H9 (cell line): Measurements from ENCODE around the gene ARRDC1. TPM values are rescaled to one million over a fixed set of nuclear protein-coding genes. Genes with fewer than 3 reads are reported as not detected.
A peak's percentile ranks its signal among the peaks of the same experiment; 100 is the strongest.

ENCODE experiments used
- DNase-seq: peaks from one replicate; pipeline ENCODE4 v3.0.0-alpha.2; 2017
- H2AFZ ChIP-seq: one replicate; pipeline ENCODE4 v1.6.1; 2013; ENCODE audit warnings: mild to moderate bottlenecking, low read length, control low read depth, moderate library complexity
- H2AK5ac ChIP-seq: 2 replicates; pipeline ENCODE4 v1.6.1; 2013; ENCODE audit warnings: low read length, control low read depth, mixed read lengths; ENCODE audit not compliant: insufficient read length
- H2BK120ac ChIP-seq: one replicate; pipeline ENCODE4 v1.6.1; 2013; ENCODE audit warnings: low read depth, mild to moderate bottlenecking, low read length, control low read depth, inconsistent platforms; ENCODE audit not compliant: poor library complexity, severe bottlenecking
- H2BK12ac ChIP-seq: 2 replicates; pipeline ENCODE4 v1.6.1; 2013; ENCODE audit warnings: low read length, control low read depth, mixed read lengths, low read depth; ENCODE audit not compliant: insufficient read length
- H2BK15ac ChIP-seq: 2 replicates; pipeline ENCODE4 v1.6.1; 2013; ENCODE audit warnings: low read depth, low read length, control low read depth
- H2BK20ac ChIP-seq: one replicate; pipeline ENCODE4 v1.6.1; 2013; ENCODE audit warnings: low read depth, mild to moderate bottlenecking, low read length, control low read depth, inconsistent platforms; ENCODE audit not compliant: poor library complexity, severe bottlenecking
- H2BK5ac ChIP-seq: 2 replicates; pipeline ENCODE4 v1.6.1; 2013; ENCODE audit warnings: low read length, control low read depth, mixed read lengths; ENCODE audit not compliant: insufficient read length
- H3K14ac ChIP-seq: 2 replicates; pipeline ENCODE4 v1.6.1; 2013; ENCODE audit warnings: low read length, control low read depth; ENCODE audit not compliant: insufficient read depth
- H3K18ac ChIP-seq: 2 replicates; pipeline ENCODE4 v1.6.1; 2013; ENCODE audit warnings: low read depth, mild to moderate bottlenecking, mixed read lengths, low read length, control low read depth; ENCODE audit not compliant: insufficient read length
- H3K23ac ChIP-seq: 2 replicates; pipeline ENCODE4 v1.6.1; 2013; ENCODE audit warnings: low read length, control low read depth, mixed read lengths, low read depth; ENCODE audit not compliant: insufficient read length
- H3K23me2 ChIP-seq: 2 replicates; pipeline ENCODE4 v1.6.1; 2013; ENCODE audit warnings: low read depth, mild to moderate bottlenecking, mixed read lengths, low read length, control low read depth; ENCODE audit not compliant: insufficient read length, poor library complexity, severe bottlenecking
- H3K27ac ChIP-seq: 2 replicates; pipeline ENCODE4 v1.5.1; 2013; ENCODE audit warnings: low read length, control low read depth, mixed read lengths, low read depth; ENCODE audit not compliant: insufficient read length
- H3K27me3 ChIP-seq: 2 replicates; pipeline ENCODE4 v1.6.1; 2013; ENCODE audit warnings: low read length, control low read depth, inconsistent platforms; ENCODE audit not compliant: insufficient read depth
- H3K4ac ChIP-seq: 2 replicates; pipeline ENCODE4 v1.6.1; 2013; ENCODE audit warnings: low read depth, mild to moderate bottlenecking, control low read depth, inconsistent platforms, low read length, moderate library complexity
- H3K4me1 ChIP-seq: 2 replicates; pipeline ENCODE4 v1.6.1; 2013; ENCODE audit warnings: low read length, control low read depth, inconsistent platforms; ENCODE audit not compliant: insufficient read depth
- H3K4me2 ChIP-seq: 2 replicates; pipeline ENCODE4 v1.6.1; 2013; ENCODE audit warnings: low read length, control low read depth, mixed read lengths; ENCODE audit not compliant: insufficient read length, insufficient read depth
- H3K56ac ChIP-seq: 2 replicates; pipeline ENCODE4 v1.6.1; 2013; ENCODE audit warnings: low read depth, mild to moderate bottlenecking, mixed read lengths, low read length, control low read depth; ENCODE audit not compliant: insufficient read length
- H3K79me1 ChIP-seq: 2 replicates; pipeline ENCODE4 v1.6.1; 2013; ENCODE audit warnings: low read depth, mild to moderate bottlenecking, moderate library complexity, low read length, control low read depth, inconsistent platforms; ENCODE audit not compliant: insufficient read depth, poor library complexity, severe bottlenecking
- H3K79me2 ChIP-seq: 2 replicates; pipeline ENCODE4 v1.6.1; 2013; ENCODE audit warnings: low read length, control low read depth, inconsistent platforms; ENCODE audit not compliant: insufficient read depth
- H3K9ac ChIP-seq: 2 replicates; pipeline ENCODE4 v1.6.1; 2013; ENCODE audit warnings: low read length, control low read depth, mixed read lengths; ENCODE audit not compliant: insufficient read length; ENCODE audit errors: extremely low read depth
- H3K9me3 ChIP-seq: one replicate; pipeline ENCODE4 v1.6.1; 2013; ENCODE audit warnings: low read depth, low read length, inconsistent platforms; ENCODE audit not compliant: control insufficient read depth
- H3T11ph ChIP-seq: one replicate; pipeline ENCODE4 v1.6.1; 2013; ENCODE audit warnings: mild to moderate bottlenecking, low read length, control low read depth, inconsistent platforms
- H4K20me1 ChIP-seq: one replicate; pipeline ENCODE4 v1.6.1; 2013; ENCODE audit not compliant: control insufficient read depth, insufficient read length, insufficient read depth
- H4K5ac ChIP-seq: 2 replicates; pipeline ENCODE4 v1.6.1; 2013; ENCODE audit warnings: low read depth, mild to moderate bottlenecking, mixed read lengths, low read length, control low read depth; ENCODE audit not compliant: insufficient read length
- H4K8ac ChIP-seq: replicated peaks from 2 replicates; pipeline ENCODE4 v1.6.1; 2013; ENCODE audit warnings: low read length, control low read depth, mixed read lengths, low read depth; ENCODE audit not compliant: insufficient read length
- H4K91ac ChIP-seq: 2 replicates; pipeline ENCODE4 v1.6.1; 2013; ENCODE audit warnings: low read depth, mild to moderate bottlenecking, moderate library complexity, mixed read lengths, low read length, control low read depth; ENCODE audit not compliant: insufficient read length
- H3K27ac Mint-ChIP-seq, 3 experiments: 2 replicates in 2 of 3; 3 replicates in 1 of 3; pipeline ENCODE4 v1.8.0; 2020 to 2021; ENCODE audit warnings: mixed read lengths in 3 of 3, mild to moderate bottlenecking in 1 of 3, moderate library complexity in 1 of 3
- H3K27me3 Mint-ChIP-seq: 2 replicates; pipeline ENCODE4 v1.8.0; 2021; ENCODE audit warnings: low read depth, mild to moderate bottlenecking, moderate library complexity, mixed read lengths
- H3K36me3 Mint-ChIP-seq, 3 experiments: 2 replicates in 2 of 3; 3 replicates in 1 of 3; pipeline ENCODE4 v1.8.0; 2020 to 2021; ENCODE audit warnings: low read depth in 3 of 3, mixed read lengths in 3 of 3; ENCODE audit not compliant: insufficient read depth in 1 of 3
- H3K4me1 Mint-ChIP-seq, 2 experiments: 2 replicates each; pipeline ENCODE4 v1.8.0; 2020; ENCODE audit warnings: mixed read lengths in 2 of 2
- H3K4me3 Mint-ChIP-seq, 2 experiments: 2 replicates in 1 of 2; 3 replicates in 1 of 2; pipeline ENCODE4 v1.8.0; 2020 to 2021; ENCODE audit warnings: mild to moderate bottlenecking in 2 of 2, mixed read lengths in 2 of 2, moderate library complexity in 1 of 2
- H3K9me3 Mint-ChIP-seq, 2 experiments: 2 replicates in 1 of 2; 3 replicates in 1 of 2; pipeline ENCODE4 v1.8.0; 2020; ENCODE audit warnings: mild to moderate bottlenecking in 2 of 2, mixed read lengths in 2 of 2, moderate library complexity in 1 of 2
- CTCF ChIP-seq: fragments of 200-600 bp; sonication (generic); conservative IDR thresholded peaks from 3 replicates; pipeline ENCODE4 v1.8.0; 2021; ENCODE audit warnings: antibody characterized with exemption, mild to moderate bottlenecking
- WGBS: extraction: QIAGEN DNeasy Blood & Tissue Kit; methylation state at CpG from one replicate; pipeline ENCODE4 v1.1.7; 2013; ENCODE audit warnings: missing lambda C conversion rate, low lambda C conversion rate, mixed read lengths; ENCODE audit not compliant: insufficient read length; ENCODE audit errors: extremely low coverage; 5-methylcytosine and 5-hydroxymethylcytosine counted together
- total RNA-seq: library from RNA; stranded (reverse); gene quantifications from 2 replicates; pipeline ENCODE4 v1.2.1, GENCODE V29; 2021

The ARRDC1 gene
- total RNA-seq, 1 experiment from 2014 or later, result 34.4 TPM

GRCh38 chr9:137603879-137604278 is 1.6 kb upstream of the ARRDC1 start:
- H4K20me1 ChIP-seq, result no peaks in the 10 kb centered on the region
- no peak for DNase-seq
- no peak overlapping the region for H2AFZ ChIP-seq
- H3K9ac ChIP-seq, result no peak overlapping the region
- H3K56ac ChIP-seq, result no peak overlapping the region
- no peaks in the 10 kb centered on the region; a peak in 1 of 7 replicates for H3K36me3 Mint-ChIP-seq
- no peak overlapping the region for H2BK5ac ChIP-seq
- no peaks in the 10 kb centered on the region for H3K9me3 ChIP-seq
- peaks cover 26% of the 10 kb centered on the region for H3K27me3 Mint-ChIP-seq
- H3K23me2 ChIP-seq, result peaks cover 7% of the 10 kb centered on the region
- H2BK15ac ChIP-seq, result no peak overlapping the region
- no peak overlapping the region for H3K18ac ChIP-seq
- no peak overlapping the region for H3K4ac ChIP-seq
- no peak overlapping the region for H2BK20ac ChIP-seq
- H3K27me3 ChIP-seq, result no peaks in the 10 kb centered on the region; the same call in 1 of the 2 replicates
- H2BK120ac ChIP-seq, result no peak overlapping the region
- H3K4me1 ChIP-seq, result no peaks in the 10 kb centered on the region; the same call in 1 of the 2 replicates
- H3K9me3 Mint-ChIP-seq, result no peaks in the 10 kb centered on the region
- H2AK5ac ChIP-seq, result no peak overlapping the region
- whole genome bisulfite sequencing, result no CpG with 5 or more reads among the region's 13 CpGs
- no peak overlapping the region for H4K5ac ChIP-seq
- H3K27ac ChIP-seq, result no peak overlapping the region
- no peak overlapping the region for H3K14ac ChIP-seq
- H3K79me2 ChIP-seq, result no peaks in the 10 kb centered on the region
- peaks cover 20 to 29% of the 10 kb centered on the region in 2 experiments for H3K4me1 Mint-ChIP-seq
- no peak overlapping the region for H3T11ph ChIP-seq
- no peak overlapping the region for H4K91ac ChIP-seq
- TF ChIP-seq CTCF, result no peak
- no peak overlapping the region for H3K23ac ChIP-seq
- peak overlapping the region in 1 of 3 experiments; percentile 91; a peak in 1 of 7 replicates for H3K27ac Mint-ChIP-seq
- no peak overlapping the region for H4K8ac ChIP-seq
- H3K79me1 ChIP-seq, result no peaks in the 10 kb centered on the region
- H3K4me2 ChIP-seq, result peak overlapping the region; percentile 33
- H2BK12ac ChIP-seq, result no peak overlapping the region
- peak overlapping the region; percentile 54 to 73 for H3K4me3 Mint-ChIP-seq
